GM19455 (cell line): ENCODE data around the gene MUC20.
"Not testable (repeated sequence)": the region's sequence is repeated elsewhere in the genome, so short reads cannot be mapped to it uniquely, and the experiment has no call there.

Experiments used
- ATAC-seq: cut with Tn5 transposase; IDR thresholded peaks from one replicate; pipeline ENCODE4 v1.9.1; 2021; ENCODE audit not compliant: unreplicated experiment

The MUC20 gene, protein sequence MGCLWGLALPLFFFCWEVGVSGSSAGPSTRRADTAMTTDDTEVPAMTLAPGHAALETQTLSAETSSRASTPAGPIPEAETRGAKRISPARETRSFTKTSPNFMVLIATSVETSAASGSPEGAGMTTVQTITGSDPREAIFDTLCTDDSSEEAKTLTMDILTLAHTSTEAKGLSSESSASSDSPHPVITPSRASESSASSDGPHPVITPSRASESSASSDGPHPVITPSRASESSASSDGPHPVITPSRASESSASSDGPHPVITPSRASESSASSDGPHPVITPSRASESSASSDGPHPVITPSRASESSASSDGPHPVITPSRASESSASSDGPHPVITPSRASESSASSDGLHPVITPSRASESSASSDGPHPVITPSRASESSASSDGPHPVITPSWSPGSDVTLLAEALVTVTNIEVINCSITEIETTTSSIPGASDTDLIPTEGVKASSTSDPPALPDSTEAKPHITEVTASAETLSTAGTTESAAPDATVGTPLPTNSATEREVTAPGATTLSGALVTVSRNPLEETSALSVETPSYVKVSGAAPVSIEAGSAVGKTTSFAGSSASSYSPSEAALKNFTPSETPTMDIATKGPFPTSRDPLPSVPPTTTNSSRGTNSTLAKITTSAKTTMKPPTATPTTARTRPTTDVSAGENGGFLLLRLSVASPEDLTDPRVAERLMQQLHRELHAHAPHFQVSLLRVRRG

DNA sequence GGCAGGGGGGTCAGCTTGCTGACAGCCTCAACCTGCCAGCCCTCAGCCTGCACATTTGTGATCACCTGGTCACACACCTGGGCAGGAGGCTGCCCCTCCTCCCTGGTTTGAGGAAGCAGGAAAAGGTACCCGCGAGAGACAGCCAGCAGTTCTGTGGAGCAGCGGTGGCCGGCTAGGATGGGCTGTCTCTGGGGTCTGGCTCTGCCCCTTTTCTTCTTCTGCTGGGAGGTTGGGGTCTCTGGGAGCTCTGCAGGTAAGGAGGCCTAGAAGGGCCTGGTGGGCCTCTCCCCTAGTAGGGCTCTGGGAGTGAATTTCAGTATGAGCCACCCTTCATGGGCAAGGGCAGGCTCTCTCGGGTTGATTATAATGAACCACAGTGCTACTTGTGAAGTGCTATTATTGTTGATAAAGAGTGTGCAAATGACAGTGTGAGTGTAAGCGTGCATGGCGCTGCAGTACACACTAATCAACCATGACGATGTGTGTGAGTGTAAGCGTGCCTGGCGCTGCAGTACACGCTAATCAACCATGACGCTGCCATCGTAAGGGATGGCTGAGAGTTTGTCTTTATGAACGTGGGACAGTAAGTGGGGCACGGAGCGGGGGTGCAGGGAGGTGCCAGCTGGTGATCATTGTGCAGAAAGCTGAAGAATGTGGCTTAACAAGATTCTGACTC lies at the start of gene MUC20:
TSS of gene MUC20 (plus strand) at position 148 of the 676 bp plus-strand sequence. CDS start at position 178, 30 bp downstream.
- ATAC-seq, result not testable (repeated sequence)

DNA sequence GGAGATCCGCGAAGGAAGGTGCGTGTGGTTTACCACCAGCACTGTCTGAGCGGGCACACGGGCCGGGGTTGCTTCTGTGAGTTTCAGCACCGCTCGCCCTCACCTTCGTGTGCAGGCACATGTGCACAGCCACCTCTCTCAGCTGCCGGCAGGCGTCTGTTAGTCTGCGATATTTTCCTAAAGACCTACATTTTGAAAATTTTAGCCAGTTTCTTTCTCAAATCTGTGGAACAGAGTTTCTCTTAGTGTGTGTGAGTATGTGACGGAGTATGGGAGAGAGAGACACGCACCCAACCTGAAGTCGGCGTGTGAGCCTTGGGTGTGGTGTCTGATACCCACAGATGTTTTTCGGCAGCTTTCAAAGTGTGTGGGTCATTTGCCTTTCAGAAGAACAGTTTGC lies 49.5 kb upstream of the MUC20 start:
- ATAC-seq, result not testable (repeated sequence)

DNA sequence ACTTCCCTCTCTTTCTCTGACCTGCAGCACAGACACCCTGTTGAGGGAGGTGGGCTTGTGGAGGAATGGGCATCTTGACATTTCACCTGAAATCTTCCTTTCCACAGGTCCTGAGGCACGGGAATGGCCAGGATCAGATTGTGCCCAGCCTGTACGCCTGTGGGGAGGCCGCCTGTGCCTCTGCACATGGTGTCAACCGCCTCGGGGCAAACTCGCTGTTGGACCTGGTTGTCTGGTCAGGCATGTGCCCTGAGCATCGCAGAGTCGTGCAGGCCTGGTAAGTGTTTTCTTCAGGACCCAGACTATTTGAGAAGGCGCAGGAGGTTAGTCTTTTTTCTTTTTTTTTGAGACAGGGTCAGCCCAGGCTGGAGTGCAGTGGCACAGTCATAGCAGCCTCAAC lies 47.1 kb upstream of the MUC20 start:
- ATAC-seq, result not testable (repeated sequence)

DNA sequence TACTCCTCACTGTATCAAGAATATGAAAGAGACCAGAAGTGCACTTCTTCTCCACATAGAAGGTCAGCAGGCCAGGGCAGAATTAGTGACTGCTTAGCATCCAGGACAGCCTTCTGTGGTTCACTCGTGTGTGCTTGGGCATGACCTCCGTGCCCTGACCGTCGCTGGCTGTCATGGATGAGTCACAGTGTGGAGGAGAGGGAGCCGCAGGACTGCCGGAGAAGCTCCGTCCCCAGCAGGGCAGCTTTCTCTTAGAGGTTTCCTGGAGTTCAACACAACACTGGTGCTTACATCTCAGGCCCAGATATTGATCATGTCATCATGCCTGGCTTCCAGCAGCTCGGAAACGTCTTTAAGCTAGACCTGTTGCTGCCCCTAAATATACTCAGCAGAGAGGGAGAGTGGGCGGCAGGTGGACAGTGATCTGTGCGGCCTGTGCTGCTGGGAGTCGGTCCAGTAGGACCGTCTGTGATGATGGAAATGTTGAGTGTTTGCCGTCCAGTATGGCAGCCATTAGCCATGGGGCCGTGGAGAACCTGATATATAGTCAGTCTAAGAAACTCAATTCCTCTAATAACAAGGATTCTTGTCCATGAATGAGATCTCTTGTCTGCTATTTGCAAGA lies 42.3 kb upstream of the MUC20 start:
- not testable (repeated sequence) for ATAC-seq

DNA sequence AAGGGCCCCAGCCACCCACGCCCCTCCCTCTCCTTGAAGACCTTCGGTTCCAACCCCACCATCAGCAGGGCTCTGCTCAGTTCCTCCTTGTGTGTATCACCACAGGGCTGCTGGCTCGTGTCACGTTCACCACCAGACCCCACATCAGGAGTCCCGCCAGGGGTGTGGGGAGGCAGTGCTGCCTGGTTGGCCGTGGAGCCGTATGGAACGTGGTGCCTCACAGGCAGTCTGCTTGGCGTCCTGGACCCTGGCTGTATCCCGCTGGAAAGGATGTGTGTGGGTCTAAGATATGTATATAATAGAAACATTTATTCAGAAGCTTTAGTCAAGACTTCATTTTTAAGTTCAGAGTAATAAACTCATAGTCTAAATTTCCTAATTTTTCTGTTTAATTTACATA lies 40.1 kb upstream of the MUC20 start:
- not testable (repeated sequence) for ATAC-seq

DNA sequence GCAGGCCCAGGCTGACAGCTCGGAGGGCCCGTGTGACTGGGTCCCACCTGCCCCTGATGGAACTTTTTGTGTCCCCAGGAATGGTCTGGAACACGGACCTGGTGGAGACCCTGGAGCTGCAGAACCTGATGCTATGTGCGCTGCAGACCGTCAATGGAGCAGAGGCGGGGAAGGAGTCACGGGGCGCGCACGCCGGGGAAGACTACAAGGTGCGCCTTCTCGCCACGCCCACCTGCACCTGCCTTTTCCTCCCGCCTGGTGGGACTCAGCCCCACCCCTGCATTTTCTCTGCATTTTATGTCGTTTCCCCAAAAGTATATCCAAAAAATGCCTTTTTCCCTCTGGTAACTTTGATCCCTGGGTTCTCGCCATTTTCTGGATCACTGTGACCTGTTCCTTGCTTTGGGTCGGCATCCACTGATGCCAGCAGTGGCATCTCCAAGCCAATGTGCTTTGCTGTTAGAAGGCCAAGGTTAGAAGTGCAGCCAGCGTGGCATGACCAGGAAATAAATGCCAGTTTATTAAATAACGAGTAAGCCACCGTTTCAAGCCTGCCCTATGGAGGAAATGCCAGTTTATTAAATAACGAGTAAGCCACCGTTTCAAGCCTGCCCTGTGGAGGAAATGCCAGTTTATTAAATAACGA lies 39.2 kb upstream of the MUC20 start:
- not testable (repeated sequence) for ATAC-seq

DNA sequence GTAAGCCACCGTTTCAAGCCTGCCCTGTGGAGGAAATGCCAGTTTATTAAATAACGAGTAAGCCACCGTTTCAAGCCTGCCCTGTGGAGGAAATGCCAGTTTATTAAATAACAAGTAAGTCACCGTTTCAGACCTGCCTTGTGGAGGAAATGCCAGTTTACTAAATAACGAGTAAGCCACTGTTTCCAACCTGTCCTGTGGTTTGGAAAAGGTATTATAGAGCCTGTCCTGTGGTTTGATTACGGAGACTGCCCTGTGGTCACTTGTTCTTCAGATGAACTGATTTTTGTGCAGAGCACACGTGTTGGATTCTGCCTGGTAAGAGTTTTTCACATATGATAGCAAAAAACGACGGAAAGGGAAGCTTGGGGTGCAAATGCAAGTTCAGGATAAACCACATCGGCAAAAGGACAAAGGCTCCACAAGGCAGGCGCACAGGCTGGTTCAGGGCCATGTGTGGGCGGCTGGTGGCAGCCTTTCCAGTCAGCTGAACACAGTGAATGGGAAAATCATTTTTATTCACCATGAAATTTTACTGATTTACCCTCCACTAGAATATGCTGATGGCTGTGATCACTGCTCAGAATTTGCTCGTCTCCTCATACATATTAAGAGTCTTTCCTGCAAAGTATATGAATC lies 38.6 kb upstream of the MUC20 start:
- ATAC-seq, result not testable (repeated sequence)

DNA sequence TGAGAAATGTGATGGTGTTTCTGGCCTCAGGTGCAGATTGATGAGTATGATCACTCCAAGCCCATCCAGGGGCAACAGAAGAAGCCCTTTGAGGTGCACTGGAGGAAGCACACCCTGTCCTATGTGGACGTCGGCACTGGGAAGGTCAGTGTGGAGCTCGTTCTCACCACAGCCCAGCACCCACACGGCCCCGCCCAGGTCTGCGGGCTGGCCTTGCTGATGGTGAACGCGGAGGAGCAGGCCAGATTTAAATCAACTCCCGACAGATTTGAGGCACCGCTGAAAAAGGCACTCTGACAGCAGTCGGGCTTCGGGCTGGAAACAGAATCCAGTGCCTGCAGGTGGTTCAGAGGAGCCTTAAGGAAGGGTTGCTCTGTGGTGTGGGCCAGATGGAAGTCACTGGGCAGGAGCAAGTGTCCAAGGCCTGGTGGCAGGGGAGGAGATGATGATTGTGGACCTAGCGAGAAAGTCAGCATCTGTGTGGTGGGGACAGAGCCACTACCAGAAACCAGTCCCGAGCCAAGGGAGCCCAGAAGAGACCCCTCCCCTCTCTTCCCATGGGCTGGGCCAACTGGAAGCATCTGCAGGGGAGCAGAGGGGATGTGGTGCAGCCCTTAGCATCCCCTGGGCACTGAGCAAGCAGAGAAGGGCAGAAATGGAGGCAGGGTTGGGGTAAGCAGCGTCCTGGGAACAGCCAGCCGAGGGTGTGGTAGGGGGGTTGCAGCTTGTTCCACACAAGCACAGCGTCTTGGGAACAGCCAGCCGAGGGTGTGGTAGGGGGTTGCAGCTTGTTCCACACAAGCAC lies 36.9 kb upstream of the MUC20 start:
- not testable (repeated sequence) for ATAC-seq

DNA sequence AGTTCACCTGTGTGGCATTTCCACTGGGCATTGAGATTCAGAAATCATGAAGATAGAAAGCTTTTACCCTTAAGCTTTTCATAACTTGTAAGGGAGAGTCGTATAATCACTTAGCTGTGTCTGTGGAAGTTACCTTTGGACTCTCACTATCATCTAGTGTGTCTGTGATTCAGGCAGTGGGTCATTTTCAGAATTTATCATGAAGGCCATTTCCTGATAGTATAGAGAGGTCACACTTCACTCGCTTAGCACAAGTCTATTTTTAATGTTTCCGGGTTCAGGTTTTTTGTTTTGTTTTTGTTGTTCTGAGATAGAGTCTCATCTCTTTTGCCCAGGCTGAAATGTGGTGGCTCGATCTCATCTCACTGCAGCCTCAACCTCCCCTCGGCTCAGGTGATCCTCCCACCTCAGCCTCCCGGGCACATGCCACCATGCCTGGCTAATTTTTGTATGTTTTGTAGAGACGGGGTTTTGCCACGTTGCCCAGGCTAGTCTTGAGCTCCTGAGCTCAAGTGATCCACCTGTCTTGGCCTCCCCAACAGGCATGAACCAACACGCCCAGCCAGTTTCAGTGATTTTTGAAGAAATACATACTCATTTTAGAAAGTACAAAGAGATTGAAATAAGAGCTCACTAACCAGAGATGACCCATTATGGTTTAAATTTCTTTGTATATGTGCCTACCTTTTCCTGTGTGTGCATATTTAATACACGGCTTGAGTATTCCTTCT lies 36.1 kb upstream of the MUC20 start:
- peak; percentile 54 for ATAC-seq

DNA sequence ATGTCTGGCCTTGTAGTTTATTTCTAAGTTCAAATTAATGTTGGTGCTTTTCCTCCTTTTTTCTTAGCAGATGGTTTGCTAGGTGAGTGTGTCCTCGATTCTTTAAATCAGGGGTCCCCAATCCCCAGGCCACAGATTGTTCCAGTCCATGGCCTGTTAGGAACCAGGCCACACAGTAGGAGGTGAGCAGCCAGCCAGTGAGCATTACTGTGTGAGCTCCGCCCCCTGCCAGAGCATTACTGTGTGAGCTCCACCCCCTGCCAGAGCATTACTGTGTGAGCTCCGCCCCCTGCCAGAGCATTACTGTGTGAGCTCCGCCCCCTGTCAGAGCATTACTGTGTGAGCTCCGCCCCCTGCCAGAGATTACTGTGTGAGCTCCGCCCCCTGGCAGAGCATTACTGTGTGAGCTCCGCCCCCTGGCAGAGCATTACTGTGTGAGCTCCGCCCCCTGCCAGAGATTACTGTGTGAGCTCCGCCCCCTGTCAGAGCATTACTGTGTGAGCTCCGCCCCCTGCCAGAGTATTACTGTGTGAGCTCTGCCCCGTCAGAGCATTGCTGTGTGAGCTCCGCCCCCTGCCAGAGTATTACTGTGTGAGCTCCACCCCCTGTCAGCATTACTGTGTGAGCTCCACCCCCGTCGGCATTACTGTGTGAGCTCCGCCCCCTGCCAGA lies 34.1 kb upstream of the MUC20 start:
- not testable (repeated sequence) for ATAC-seq

DNA sequence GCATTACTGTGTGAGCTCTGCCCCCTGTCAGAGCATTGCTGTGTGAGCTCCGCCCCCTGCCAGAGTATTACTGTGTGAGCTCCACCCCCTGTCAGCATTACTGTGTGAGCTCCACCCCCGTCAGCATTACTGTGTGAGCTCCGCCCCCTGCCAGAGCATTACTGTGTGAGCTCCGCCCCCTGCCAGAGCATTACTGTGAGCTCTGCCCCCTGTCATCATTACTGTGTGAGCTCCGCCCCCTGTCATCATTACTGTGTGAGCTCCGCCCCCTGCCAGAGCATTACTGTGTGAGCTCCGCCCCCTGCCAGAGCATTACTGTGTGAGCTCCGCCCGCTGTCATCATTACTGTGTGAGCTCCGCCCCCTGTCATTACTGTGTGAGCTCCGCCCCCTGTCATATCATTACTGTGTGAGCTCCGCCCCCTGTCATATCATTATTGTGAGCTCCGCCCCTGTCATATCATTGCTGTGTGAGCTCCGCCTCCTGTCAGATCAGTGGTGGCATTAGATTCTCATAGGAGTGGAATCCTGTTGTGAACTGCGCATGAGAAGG lies 33.5 kb upstream of the MUC20 start:
- ATAC-seq, result not testable (repeated sequence)

DNA sequence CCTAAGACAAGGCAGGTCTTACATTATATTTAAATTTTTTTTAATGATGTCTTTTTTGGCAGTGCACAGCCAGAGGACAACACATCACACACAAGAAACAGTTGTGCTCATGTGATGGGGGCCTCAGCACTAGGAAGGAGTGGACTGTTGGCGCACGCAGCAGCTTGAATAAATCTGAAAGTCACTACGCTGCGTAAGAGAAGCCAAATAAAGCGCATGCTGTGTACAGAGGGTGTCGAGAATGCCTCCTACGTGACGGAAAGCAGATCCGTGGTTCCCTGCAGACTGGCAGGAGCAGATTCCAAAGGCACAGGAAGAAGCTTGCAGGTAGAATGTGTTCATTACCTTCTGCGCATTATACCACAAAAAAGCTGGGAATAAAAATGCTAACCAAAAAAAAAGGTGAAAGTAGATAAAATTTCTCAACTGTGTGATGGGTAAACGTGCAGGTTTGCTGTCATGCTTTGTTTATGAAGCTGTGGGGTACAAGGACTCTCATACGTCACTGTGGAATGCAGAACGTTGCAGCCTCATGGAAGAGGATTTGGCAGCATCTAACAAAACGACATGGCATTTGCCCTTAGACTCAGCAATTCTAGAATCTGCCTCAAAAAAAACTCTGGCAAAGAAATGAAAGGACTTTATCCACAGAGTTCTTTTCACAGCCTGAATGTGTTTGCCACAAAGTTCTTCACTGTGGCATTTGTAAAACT lies 32.2 kb upstream of the MUC20 start:
- not testable (repeated sequence) for ATAC-seq

DNA sequence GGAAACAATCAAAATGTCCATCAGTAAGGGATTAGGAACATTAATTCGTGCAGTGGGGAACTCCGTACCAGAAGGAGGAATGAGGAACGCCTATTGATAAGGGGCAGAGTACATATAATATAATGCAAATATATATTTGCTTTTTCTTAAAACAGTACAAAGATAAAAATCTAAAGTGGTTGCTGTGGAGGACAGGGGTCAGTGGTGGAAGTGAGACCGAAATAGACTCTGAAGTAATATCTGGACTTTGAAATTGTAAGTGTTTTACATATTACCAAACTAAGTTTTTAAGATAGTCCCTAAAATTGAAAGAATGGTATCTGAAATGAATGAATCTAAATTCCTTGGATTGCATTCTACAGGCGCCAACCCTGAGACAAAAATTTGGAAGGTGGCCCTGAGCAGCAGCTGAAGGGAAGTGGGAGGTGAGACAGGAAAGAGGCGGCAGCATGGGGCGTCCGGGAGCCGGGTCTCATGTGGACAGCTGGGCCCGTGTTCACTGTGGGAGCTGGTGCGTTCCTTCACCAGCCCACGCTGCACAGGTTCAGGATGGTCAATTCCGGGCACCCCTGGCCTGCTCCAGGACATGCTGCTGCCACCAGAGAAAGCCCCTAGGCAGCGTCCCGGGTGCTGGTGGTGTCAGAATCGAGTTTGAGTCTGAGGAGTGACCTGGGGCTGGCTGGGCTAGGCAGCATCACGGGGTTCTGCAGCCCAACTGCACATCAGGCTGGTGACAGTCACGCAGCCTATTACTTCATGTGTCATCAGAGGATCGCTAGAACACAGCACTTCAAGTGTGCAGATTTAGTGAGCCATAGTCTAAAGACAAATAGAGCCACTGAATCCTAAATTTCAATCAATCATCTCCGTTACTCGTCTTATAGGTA lies 31.4 kb upstream of the MUC20 start:
- ATAC-seq, result not testable (repeated sequence)

DNA sequence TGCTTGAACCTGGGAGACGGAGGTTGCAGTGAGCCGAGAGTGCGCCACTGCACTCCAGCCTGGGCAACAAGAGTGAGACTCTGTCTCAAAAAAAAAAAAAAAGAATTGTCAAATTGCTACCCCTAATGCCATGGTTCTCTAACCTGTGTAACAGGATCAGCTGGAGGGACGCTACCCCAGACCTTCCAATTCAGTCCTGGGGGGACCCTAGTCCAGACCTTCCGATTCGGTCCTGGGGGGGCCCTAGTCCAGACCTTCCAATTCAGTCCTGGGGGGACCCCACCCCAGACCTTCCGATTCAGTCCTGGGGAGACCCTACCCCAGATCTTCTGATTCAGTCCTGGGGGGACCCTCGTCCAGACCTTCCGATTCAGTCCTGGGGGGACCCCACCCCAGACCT lies 29.8 kb upstream of the MUC20 start:
- no peak for ATAC-seq

DNA sequence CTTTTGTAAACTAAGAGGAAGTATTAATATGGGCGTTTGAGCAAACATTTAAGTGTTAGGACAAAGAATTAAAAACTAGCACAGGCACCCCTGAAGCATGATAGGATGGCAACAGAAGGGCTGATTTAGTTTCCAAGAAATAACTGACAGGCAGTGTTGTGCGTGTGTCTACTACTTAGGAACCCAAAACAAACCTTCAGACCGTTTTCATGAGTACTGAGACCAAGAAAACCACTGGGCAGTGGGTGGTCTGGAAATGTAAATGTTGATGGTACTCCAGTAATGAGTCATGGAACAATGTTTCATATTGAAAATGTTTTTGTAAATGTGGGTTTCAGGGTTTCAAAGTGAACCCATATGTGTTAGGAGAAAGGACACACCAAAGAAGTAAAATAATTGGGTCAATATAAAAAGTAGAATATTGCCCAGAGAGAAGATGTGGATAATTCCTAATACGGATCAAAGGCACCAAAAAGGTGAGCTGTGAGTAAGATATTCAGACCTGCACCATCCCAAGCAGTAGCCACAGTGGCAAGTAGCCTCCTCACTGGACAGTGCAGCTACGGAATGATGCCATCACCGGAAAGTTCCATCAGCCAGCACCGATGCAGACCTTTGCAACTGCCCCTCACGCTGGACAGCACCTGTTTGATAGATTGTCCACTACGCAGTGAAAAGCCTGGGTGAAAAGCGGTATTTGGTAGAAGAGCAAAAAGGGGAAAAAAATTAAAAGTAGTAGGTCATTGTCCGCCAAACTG lies 29.0 kb upstream of the MUC20 start:
- ATAC-seq, result not testable (repeated sequence)

DNA sequence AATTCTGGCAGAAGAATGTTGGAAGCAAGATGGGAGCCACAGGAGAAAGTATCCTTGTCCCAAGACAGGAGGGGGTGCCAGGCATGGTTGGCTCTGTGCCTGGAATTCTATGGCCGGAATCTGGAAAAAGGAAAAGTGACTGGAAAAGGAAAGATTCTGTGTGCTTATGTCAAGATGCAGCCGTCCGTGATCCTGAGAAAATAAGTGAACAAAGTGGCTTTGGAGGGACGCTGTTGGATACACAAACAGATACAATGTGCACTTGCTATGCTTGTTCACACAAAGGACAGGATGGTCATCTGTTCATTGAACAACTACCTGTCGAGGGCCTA lies 28.5 kb upstream of the MUC20 start:
- ATAC-seq, result no peak
